ENCODE results near the gene C2CD2.

DNA sequence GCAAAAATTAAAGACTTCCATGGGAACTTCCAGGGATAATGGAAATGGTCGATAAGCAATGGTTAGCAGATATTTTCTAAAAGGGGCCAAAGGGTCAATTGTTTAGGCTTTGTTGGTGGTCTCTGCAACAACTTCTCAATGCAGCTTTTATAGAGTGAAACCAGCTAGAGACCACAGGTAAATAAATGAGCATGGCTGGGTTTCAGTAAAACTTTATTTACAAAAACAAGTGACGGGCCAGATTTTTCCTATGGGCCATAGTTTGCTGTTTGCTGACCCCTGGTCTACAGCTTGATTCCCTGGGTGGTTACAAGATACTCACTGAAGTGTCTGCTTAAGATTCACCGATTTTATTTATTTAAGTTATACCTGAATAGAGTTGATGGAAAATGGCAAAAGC lies 52.0 kb downstream of the C2CD2 start:
- TF ChIP-seq, protein P1, sequence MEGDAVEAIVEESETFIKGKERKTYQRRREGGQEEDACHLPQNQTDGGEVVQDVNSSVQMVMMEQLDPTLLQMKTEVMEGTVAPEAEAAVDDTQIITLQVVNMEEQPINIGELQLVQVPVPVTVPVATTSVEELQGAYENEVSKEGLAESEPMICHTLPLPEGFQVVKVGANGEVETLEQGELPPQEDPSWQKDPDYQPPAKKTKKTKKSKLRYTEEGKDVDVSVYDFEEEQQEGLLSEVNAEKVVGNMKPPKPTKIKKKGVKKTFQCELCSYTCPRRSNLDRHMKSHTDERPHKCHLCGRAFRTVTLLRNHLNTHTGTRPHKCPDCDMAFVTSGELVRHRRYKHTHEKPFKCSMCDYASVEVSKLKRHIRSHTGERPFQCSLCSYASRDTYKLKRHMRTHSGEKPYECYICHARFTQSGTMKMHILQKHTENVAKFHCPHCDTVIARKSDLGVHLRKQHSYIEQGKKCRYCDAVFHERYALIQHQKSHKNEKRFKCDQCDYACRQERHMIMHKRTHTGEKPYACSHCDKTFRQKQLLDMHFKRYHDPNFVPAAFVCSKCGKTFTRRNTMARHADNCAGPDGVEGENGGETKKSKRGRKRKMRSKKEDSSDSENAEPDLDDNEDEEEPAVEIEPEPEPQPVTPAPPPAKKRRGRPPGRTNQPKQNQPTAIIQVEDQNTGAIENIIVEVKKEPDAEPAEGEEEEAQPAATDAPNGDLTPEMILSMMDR (conservative IDR thresholded peaks at IDR 0.05; ENCODE audit: low read depth, low read length): no peak
- no peak for TF ChIP-seq EZH2 (IDR thresholded peaks at IDR 0.05; ENCODE audit: borderline replicate concordance, low read depth, low read length, poor library complexity, severe bottlenecking)
